Mesenchymal stem cell (in vitro differentiated cells and primary cell): ENCODE measurements around the gene HPSE2.

ENCODE experiments used
- DNase-seq: peaks from one replicate; pipeline ENCODE4 v3.0.0-alpha.2; 2013
- H2AFZ ChIP-seq: one replicate; pipeline ENCODE4 v1.6.1; 2013; ENCODE audit warnings: low read depth, mild to moderate bottlenecking, control low read depth, inconsistent platforms, low read length, moderate library complexity
- H2AK5ac ChIP-seq: 2 replicates; pipeline ENCODE4 v1.6.1; 2013; ENCODE audit warnings: low read length, moderate library complexity, mild to moderate bottlenecking, inconsistent platforms; ENCODE audit not compliant: severe bottlenecking
- H2BK120ac ChIP-seq: one replicate; pipeline ENCODE4 v1.6.1; 2013; ENCODE audit warnings: low read depth, mild to moderate bottlenecking, inconsistent platforms, low read length, moderate library complexity
- H2BK12ac ChIP-seq, 2 experiments: one replicate each; pipeline ENCODE4 v1.6.1; 2013; ENCODE audit warnings: inconsistent platforms in 2 of 2, low read length in 2 of 2, mild to moderate bottlenecking in 2 of 2, moderate library complexity in 2 of 2, control low read depth in 1 of 2
- H2BK15ac ChIP-seq: one replicate; pipeline ENCODE4 v1.6.1; 2013; ENCODE audit warnings: mild to moderate bottlenecking, low read depth, inconsistent platforms; ENCODE audit not compliant: poor library complexity, severe bottlenecking
- H2BK5ac ChIP-seq: 2 replicates; pipeline ENCODE4 v1.6.1; 2013; ENCODE audit warnings: low read depth, mild to moderate bottlenecking, low read length, control low read depth, inconsistent platforms; ENCODE audit not compliant: poor library complexity, severe bottlenecking
- H3K14ac ChIP-seq, 2 experiments: one replicate each; pipeline ENCODE4 v1.6.1; 2013; ENCODE audit warnings: inconsistent platforms in 2 of 2, low read length in 2 of 2, control low read depth in 1 of 2, mild to moderate bottlenecking in 1 of 2, moderate library complexity in 1 of 2
- H3K18ac ChIP-seq, 2 experiments: one replicate each; pipeline ENCODE4 v1.6.1; 2013; ENCODE audit warnings: inconsistent platforms in 2 of 2, low read length in 2 of 2, control low read depth in 1 of 2, low read depth in 1 of 2, mild to moderate bottlenecking in 1 of 2
- H3K23ac ChIP-seq, 2 experiments: one replicate each; pipeline ENCODE4 v1.6.1; 2013; ENCODE audit warnings: inconsistent platforms in 2 of 2, low read length in 2 of 2, mild to moderate bottlenecking in 2 of 2, moderate library complexity in 2 of 2, control low read depth in 1 of 2
- H3K27ac ChIP-seq: 2 replicates; pipeline ENCODE4 v1.5.1; 2013; ENCODE audit warnings: mild to moderate bottlenecking, moderate library complexity, low read length, control low read depth, inconsistent platforms; ENCODE audit not compliant: poor library complexity, severe bottlenecking
- H3K27me3 ChIP-seq, 2 experiments: 2 replicates each; pipeline versions ENCODE4 v1.6.1 to v1.7.0; 2013; ENCODE audit warnings: low read length in 2 of 2, mild to moderate bottlenecking in 2 of 2, moderate library complexity in 2 of 2, control low read depth in 1 of 2, inconsistent platforms in 1 of 2; ENCODE audit not compliant: control insufficient read depth in 1 of 2, insufficient read depth in 1 of 2
- H3K36me3 ChIP-seq, 2 experiments: 2 replicates each; pipeline versions ENCODE4 v1.6.1 to v1.7.0; 2013; ENCODE audit warnings: low read length in 2 of 2, control low read depth in 1 of 2, inconsistent platforms in 1 of 2, low read depth in 1 of 2, mild to moderate bottlenecking in 1 of 2; ENCODE audit not compliant: insufficient read depth in 2 of 2, control insufficient read depth in 1 of 2
- H3K4ac ChIP-seq, 2 experiments: one replicate each; pipeline ENCODE4 v1.6.1; 2013; ENCODE audit warnings: inconsistent platforms in 2 of 2, low read length in 2 of 2, mild to moderate bottlenecking in 2 of 2, moderate library complexity in 2 of 2, control low read depth in 1 of 2, low read depth in 1 of 2
- H3K4me1 ChIP-seq: 2 replicates; pipeline ENCODE4 v1.6.1; 2013; ENCODE audit warnings: low read depth, low read length, control low read depth; ENCODE audit not compliant: control insufficient read depth, insufficient read depth
- H3K4me2 ChIP-seq: 2 replicates; pipeline ENCODE4 v1.6.1; 2013; ENCODE audit warnings: low read length, mild to moderate bottlenecking, inconsistent platforms; ENCODE audit not compliant: poor library complexity, severe bottlenecking
- H3K4me3 ChIP-seq, 2 experiments: 2 replicates each; pipeline versions ENCODE4 v1.5.1 to v1.7.0; 2013; ENCODE audit warnings: low read length in 2 of 2, mild to moderate bottlenecking in 2 of 2, control low read depth in 1 of 2, low read depth in 1 of 2; ENCODE audit not compliant: insufficient read depth in 1 of 2
- H3K79me1 ChIP-seq: replicated peaks from 2 replicates; pipeline ENCODE4 v1.6.1; 2013; ENCODE audit warnings: mild to moderate bottlenecking, control low read depth, low read length, inconsistent platforms; ENCODE audit not compliant: poor library complexity, severe bottlenecking
- H3K9ac ChIP-seq: 2 replicates; pipeline ENCODE4 v1.7.0; 2013; ENCODE audit warnings: mild to moderate bottlenecking, low read length, moderate library complexity
- H3K9me3 ChIP-seq: 2 replicates; pipeline ENCODE4 v1.7.0; 2013; ENCODE audit warnings: mild to moderate bottlenecking, low read length; ENCODE audit not compliant: control insufficient read depth
- H4K8ac ChIP-seq: one replicate; pipeline ENCODE4 v1.6.1; 2013; ENCODE audit warnings: inconsistent platforms, mild to moderate bottlenecking, low read length, moderate library complexity
- H4K91ac ChIP-seq: one replicate; pipeline ENCODE4 v1.6.1; 2013; ENCODE audit warnings: mild to moderate bottlenecking, low read length, inconsistent platforms
- WGBS: methylation state at CpG from one replicate; pipeline ENCODE4 v1.1.7; 2013; ENCODE audit warnings: mixed read lengths; 5-methylcytosine and 5-hydroxymethylcytosine counted together

The HPSE2 gene

GRCh38 chr10:98419469-98420261, 816.0 kb downstream of the HPSE2 start:
- Histone ChIP-seq H3K14ac (no peak overlapping the region), H3K4me1 (peaks cover 15% of the 10 kb centered on the region), H2BK5ac (no peak overlapping the region), H3K4me2 (no peak overlapping the region), H3K9ac (no peak overlapping the region), H3K27me3 (no peaks in the 10 kb centered on the region), H2BK12ac (no peak overlapping the region), H2AK5ac (no peak overlapping the region), H4K91ac (no peak overlapping the region), H3K9me3 (no peaks in the 10 kb centered on the region), H3K4me3 (no peak overlapping the region), H2BK120ac (no peak overlapping the region), H3K27ac (no peak overlapping the region), H3K79me1 (peaks cover under 1% of the 10 kb centered on the region), H3K18ac (no peak overlapping the region), H2BK15ac (no peak overlapping the region), H3K36me3 (peaks cover 67 to 84% of the 10 kb centered on the region in 2 experiments), H3K4ac (no peak overlapping the region), H2AFZ (no peak overlapping the region), H4K8ac (no peak overlapping the region), H3K23ac (no peak overlapping the region)
- WGBS = 93% methylated on average over 15 of the region's 17 CpGs
- no peak for DNase-seq

- Histone ChIP-seq H2BK12ac (no peak overlapping the region), H3K9me3 (no peaks in the 10 kb centered on the region), H3K4me2 (no peak overlapping the region), H2BK120ac (no peak overlapping the region), H3K4me1 (peaks cover 21% of the 10 kb centered on the region), H3K9ac (no peak overlapping the region), H2BK5ac (no peak overlapping the region), H3K4me3 (no peak overlapping the region), H3K79me1 (peaks cover 8% of the 10 kb centered on the region), H2AK5ac (no peak overlapping the region), H3K23ac (no peak overlapping the region), H2AFZ (no peak overlapping the region), H4K91ac (no peak overlapping the region), H3K27me3 (no peaks in the 10 kb centered on the region), H3K18ac (no peak overlapping the region), H3K4ac (no peak overlapping the region), H4K8ac (no peak overlapping the region), H2BK15ac (no peak overlapping the region), H3K14ac (no peak overlapping the region), H3K36me3 (peaks cover 59 to 79% of the 10 kb centered on the region in 2 experiments), H3K27ac (no peak overlapping the region)
- WGBS = 97% methylated on average over 18 of the region's 18 CpGs
- no peak for DNase-seq
Observed at GRCh38 chr10:98418665-98419468, 816.8 kb downstream of the HPSE2 start.

- H4K91ac ChIP-seq = no peak overlapping the region
- no peak overlapping the region for H3K23ac ChIP-seq
- H3K4me2 ChIP-seq = no peak overlapping the region
- H3K18ac ChIP-seq = no peak overlapping the region
- no peak overlapping the region for H3K4me3 ChIP-seq
- H2AFZ ChIP-seq = no peak overlapping the region
- H3K4me1 ChIP-seq = peaks cover 21% of the 10 kb centered on the region
- H3K27me3 ChIP-seq = no peaks in the 10 kb centered on the region
- no peak overlapping the region for H3K9ac ChIP-seq
- H3K27ac ChIP-seq = no peak overlapping the region
- no peak overlapping the region for H2BK5ac ChIP-seq
- no peak overlapping the region for H3K14ac ChIP-seq
- no peak overlapping the region for H2AK5ac ChIP-seq
- WGBS = 93% methylated on average over 21 of the region's 21 CpGs
- no peak for DNase-seq
- peaks cover 52 to 72% of the 10 kb centered on the region in 2 experiments for H3K36me3 ChIP-seq
- no peak overlapping the region for H4K8ac ChIP-seq
- no peak overlapping the region for H3K4ac ChIP-seq
- H3K79me1 ChIP-seq = peaks cover 8% of the 10 kb centered on the region
- no peak overlapping the region for H2BK120ac ChIP-seq
- H3K9me3 ChIP-seq = no peaks in the 10 kb centered on the region
- H2BK12ac ChIP-seq = no peak overlapping the region
- H2BK15ac ChIP-seq = no peak overlapping the region
Observed at GRCh38 chr10:98417973-98418664, 817.5 kb downstream of the HPSE2 start.

- no peak overlapping the region for H2BK12ac ChIP-seq
- no peak overlapping the region for H3K18ac ChIP-seq
- H3K23ac ChIP-seq = no peak overlapping the region
- H3K4me1 ChIP-seq = peaks cover 21% of the 10 kb centered on the region
- no peak overlapping the region for H2BK120ac ChIP-seq
- no peaks in the 10 kb centered on the region for H3K27me3 ChIP-seq
- H3K9ac ChIP-seq = no peak overlapping the region
- no peaks in the 10 kb centered on the region for H3K9me3 ChIP-seq
- no peak overlapping the region for H3K4me3 ChIP-seq
- peaks cover 8% of the 10 kb centered on the region for H3K79me1 ChIP-seq
- H3K14ac ChIP-seq = no peak overlapping the region
- H4K91ac ChIP-seq = no peak overlapping the region
- DNase-seq = no peak
- no peak overlapping the region for H2AK5ac ChIP-seq
- H4K8ac ChIP-seq = no peak overlapping the region
- no peak overlapping the region for H2BK5ac ChIP-seq
- H3K4ac ChIP-seq = no peak overlapping the region
- H2BK15ac ChIP-seq = no peak overlapping the region
- no peak overlapping the region for H3K27ac ChIP-seq
- H3K36me3 ChIP-seq = peaks cover 49 to 66% of the 10 kb centered on the region in 2 experiments
- no peak overlapping the region for H3K4me2 ChIP-seq
- no peak overlapping the region for H2AFZ ChIP-seq
- 95% methylated on average over 19 of the region's 19 CpGs for WGBS
Observed at GRCh38 chr10:98417481-98417959, 818.1 kb downstream of the HPSE2 start.
